SK-N-MC (cell line): ENCODE results near the gene TAPBPL.
"Not testable (repeated sequence)": the region's sequence is repeated elsewhere in the genome, so short reads cannot be mapped to it uniquely, and the experiment has no call there.

Source experiments
- DNase-seq: peaks from one replicate; pipeline ENCODE4 v3.0.0-alpha.2; 2011; ENCODE audit warnings: low read depth, low spot score
- H3K27ac ChIP-seq: fragments of 200-600 bp; sonication (generic); 2 replicates; pipeline ENCODE4 v1.5.1; 2016; ENCODE audit warnings: mixed run types
- H3K36me3 ChIP-seq: fragments of 200-600 bp; sonication (generic); 2 replicates; pipeline ENCODE4 v1.6.1; 2017; ENCODE audit warnings: antibody characterized with exemption, low read length, mixed read lengths; ENCODE audit not compliant: insufficient read depth
- H3K4me3 ChIP-seq: fragments of 200-600 bp; sonication (generic); 2 replicates; pipeline ENCODE4 v1.5.1; 2016
- H3K9ac ChIP-seq: fragments of 200-600 bp; sonication (generic); 2 replicates; pipeline ENCODE4 v1.8.0; 2017; ENCODE audit warnings: mixed run types, mixed read lengths; ENCODE audit not compliant: insufficient read length
- H3K9me3 ChIP-seq: fragments of 200-600 bp; sonication (generic); 2 replicates; pipeline ENCODE4 v1.6.1; 2017; ENCODE audit warnings: low read depth, mild to moderate bottlenecking, antibody characterized with exemption, low read length, moderate library complexity, mixed read lengths
- EZH2 ChIP-seq: fragments of 200-600 bp; sonication (generic); IDR thresholded peaks from one replicate; pipeline ENCODE4 v1.6.1; 2017; ENCODE audit warnings: antibody characterized with exemption
- FOXP2 ChIP-seq: optimal IDR thresholded peaks from 2 replicates; pipeline ENCODE3; 2011; ENCODE audit warnings: mild to moderate bottlenecking, moderate library complexity; ENCODE audit not compliant: insufficient read depth; ENCODE audit errors: extremely low read length, control extremely low read depth
- POLR2AphosphoS5 ChIP-seq: IDR thresholded peaks from 2 replicates; pipeline ENCODE4 v1.6.1; 2012; ENCODE audit warnings: mild to moderate bottlenecking, low read depth, low read length, borderline replicate concordance

Gene TAPBPL

GRCh38 chr12:6469609-6470374 is 17.9 kb downstream of the TAPBPL start:
- no peak overlapping the region for H3K27ac ChIP-seq
- peaks cover 3% of the 10 kb centered on the region for H3K36me3 ChIP-seq
- H3K9ac ChIP-seq, result peak overlapping the region; percentile 80
- TF ChIP-seq FOXP2, result no peak
- no peak for TF ChIP-seq EZH2
- TF ChIP-seq POLR2AphosphoS5, result no peak
- no peaks in the 10 kb centered on the region for H3K9me3 ChIP-seq
- DNase-seq, result no peak
- peak overlapping the region; percentile 89 for H3K4me3 ChIP-seq

GRCh38 chr12:6470375-6471163 is 18.7 kb downstream of the TAPBPL start, which contains the start of gene VAMP1:
Gene VAMP1, minus strand, starts transcription at chr12:6470677. Its CDS starts 146 bp downstream, at chr12:6470531.
- peak; percentile 71 for DNase-seq
- Histone ChIP-seq H3K36me3 (no peaks in the 10 kb centered on the region), H3K4me3 (peak within 1 kb of the TSS; percentile 89), H3K9ac (peak within 1 kb of the TSS; percentile 80), H3K9me3 (no peaks in the 10 kb centered on the region), H3K27ac (peak within 1 kb of the TSS; percentile 62; the same call in 1 of the 2 replicates)
- TF ChIP-seq FOXP2, result no peak
- peak; percentile 98 for TF ChIP-seq POLR2AphosphoS5

GRCh38 chr12:6471989-6472360 is 20.1 kb downstream of the TAPBPL start:
- H3K9me3 ChIP-seq, result no peaks in the 10 kb centered on the region
- no peak for DNase-seq
- no peak overlapping the region for H3K9ac ChIP-seq
- H3K36me3 ChIP-seq, result no peaks in the 10 kb centered on the region
- no peak for TF ChIP-seq FOXP2
- no peak for TF ChIP-seq EZH2
- no peak for TF ChIP-seq POLR2AphosphoS5
- no peak overlapping the region for H3K4me3 ChIP-seq
- no peak overlapping the region for H3K27ac ChIP-seq

- H3K36me3 ChIP-seq, result no peaks in the 10 kb centered on the region
- no peaks in the 10 kb centered on the region for H3K9me3 ChIP-seq
- H3K4me3 ChIP-seq, result no peak overlapping the region
- H3K9ac ChIP-seq, result no peak overlapping the region
- no peak for TF ChIP-seq POLR2AphosphoS5
- TF ChIP-seq FOXP2, result no peak
- no peak for TF ChIP-seq EZH2
- no peak overlapping the region for H3K27ac ChIP-seq
- DNase-seq, result no peak
Measured at GRCh38 chr12:6472491-6472890, 20.6 kb downstream of the TAPBPL start.

GRCh38 chr12:6475233-6475975 is 23.6 kb downstream of the TAPBPL start:
- H3K36me3 ChIP-seq, H3K4me3 ChIP-seq, H3K9me3 ChIP-seq, DNase-seq, H3K9ac ChIP-seq, H3K27ac ChIP-seq: not testable (repeated sequence)

- peak overlapping the region; percentile 59 for H3K9ac ChIP-seq
- H3K9me3 ChIP-seq, result no peaks in the 10 kb centered on the region
- no peak for TF ChIP-seq POLR2AphosphoS5
- TF ChIP-seq EZH2, result no peak
- TF ChIP-seq FOXP2, result no peak
- peak overlapping the region; percentile 78 for H3K27ac ChIP-seq
- no peak for DNase-seq
- no peaks in the 10 kb centered on the region for H3K36me3 ChIP-seq
- peak overlapping the region; percentile 44; the same call in 1 of the 2 replicates for H3K4me3 ChIP-seq
Measured at GRCh38 chr12:6476489-6476888, 24.6 kb downstream of the TAPBPL start.

GRCh38 chr12:6477601-6478377 is 25.9 kb downstream of the TAPBPL start:
- not testable (repeated sequence) for H3K9me3 ChIP-seq, DNase-seq, H3K4me3 ChIP-seq, H3K36me3 ChIP-seq, H3K9ac ChIP-seq, H3K27ac ChIP-seq

GRCh38 chr12:6478416-6478815 is 26.6 kb downstream of the TAPBPL start:
- DNase-seq, result no peak
- Histone ChIP-seq H3K9me3 (no peaks in the 10 kb centered on the region), H3K4me3 (no peak overlapping the region), H3K27ac (no peak overlapping the region), H3K36me3 (no peaks in the 10 kb centered on the region), H3K9ac (no peak overlapping the region)
- TF ChIP-seq FOXP2, result no peak
- TF ChIP-seq EZH2, result no peak
- no peak for TF ChIP-seq POLR2AphosphoS5

GRCh38 chr12:6488240-6488639 is 36.4 kb downstream of the TAPBPL start:
- no peak overlapping the region for H3K4me3 ChIP-seq
- TF ChIP-seq POLR2AphosphoS5 (no peak), FOXP2 (no peak), EZH2 (no peak)
- no peak for DNase-seq
- no peaks in the 10 kb centered on the region for H3K9me3 ChIP-seq
- H3K36me3 ChIP-seq, result peaks cover 8% of the 10 kb centered on the region
- no peak overlapping the region for H3K27ac ChIP-seq
- no peak overlapping the region for H3K9ac ChIP-seq
